Measurements from ENCODE around the gene JMJD1C.

The JMJD1C gene

GRCh38 chr10:63434866-63435854 is 30.6 kb downstream of the JMJD1C start:
- no peak for DNase-seq

DNA sequence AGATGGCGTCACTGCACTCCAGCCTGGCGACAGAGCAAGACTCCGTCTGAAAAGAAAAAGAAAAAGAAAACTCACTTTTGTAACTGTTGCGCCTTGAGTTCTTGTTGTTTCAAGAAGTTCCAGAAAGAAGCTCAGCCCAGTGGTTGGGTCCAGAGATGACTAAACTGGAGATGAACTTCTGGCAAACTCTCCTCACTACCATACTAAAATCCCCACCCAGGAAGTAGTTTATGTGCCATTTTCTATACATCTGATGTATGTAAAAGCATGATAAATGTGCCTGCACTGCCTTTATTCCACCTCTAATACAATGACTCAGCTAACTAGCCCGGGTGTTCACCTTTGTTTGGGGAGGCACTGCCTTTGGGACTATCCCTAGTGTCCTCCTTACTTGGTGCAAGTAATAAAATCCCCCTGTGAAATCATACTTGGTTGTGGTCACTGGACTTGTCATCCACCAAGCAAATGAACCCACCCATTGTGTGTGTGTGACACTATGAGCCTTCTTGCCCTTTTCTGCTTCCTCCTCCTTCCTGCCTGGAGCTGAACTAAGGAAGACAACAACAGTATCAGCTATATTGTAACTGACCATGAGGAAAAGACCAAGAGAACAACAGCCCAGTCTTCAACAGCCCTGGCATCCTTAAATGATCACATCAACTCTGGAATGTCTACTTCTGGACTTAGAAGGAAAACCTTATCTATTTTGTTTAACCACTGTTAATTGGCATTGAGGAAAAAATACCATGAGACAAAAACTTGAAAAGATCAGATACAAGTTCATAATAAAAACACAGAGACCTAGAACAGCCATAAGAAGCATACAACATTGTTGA is 33.6 kb downstream of the JMJD1C start:
- no peak for DNase-seq

DNA sequence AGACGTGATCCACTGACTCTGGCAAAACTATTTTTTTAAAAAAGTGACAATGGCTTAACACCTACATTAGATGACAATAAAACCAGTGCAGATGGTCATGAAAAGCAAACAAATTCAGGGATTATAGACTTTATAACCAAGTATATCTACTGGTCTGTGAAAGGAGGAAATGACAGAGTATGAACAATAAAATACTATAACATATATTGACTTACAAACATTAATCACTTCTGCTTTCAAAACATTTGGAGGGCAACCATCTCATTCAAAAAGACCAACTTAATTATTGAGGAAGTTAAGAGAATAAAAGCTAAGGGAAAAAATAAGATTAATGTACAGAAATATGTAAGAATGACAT is 34.8 kb downstream of the JMJD1C start:
- no peak for DNase-seq

GRCh38 chr10:63430091-63430998 is 35.4 kb downstream of the JMJD1C start:
- no peak for DNase-seq

DNA sequence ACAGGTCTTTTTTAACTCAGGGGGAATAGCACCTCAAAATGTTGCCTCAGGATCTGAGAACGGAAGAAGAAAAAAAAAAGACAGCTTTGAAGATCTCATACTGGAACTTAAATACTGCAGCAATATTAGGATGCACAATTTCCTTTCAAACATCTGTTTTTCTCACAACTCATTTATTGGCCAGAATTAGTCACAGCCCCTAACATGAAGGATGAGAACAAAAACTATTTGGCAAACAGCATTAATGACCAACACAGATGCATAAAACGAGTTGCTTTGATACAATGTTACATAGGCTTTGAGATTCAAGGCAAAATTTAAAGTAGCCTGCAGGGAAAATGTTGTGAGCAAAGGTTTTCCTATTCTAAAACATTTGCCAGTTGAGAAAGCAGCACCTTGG is 36.5 kb downstream of the JMJD1C start:
- DNase-seq: no peak

DNA sequence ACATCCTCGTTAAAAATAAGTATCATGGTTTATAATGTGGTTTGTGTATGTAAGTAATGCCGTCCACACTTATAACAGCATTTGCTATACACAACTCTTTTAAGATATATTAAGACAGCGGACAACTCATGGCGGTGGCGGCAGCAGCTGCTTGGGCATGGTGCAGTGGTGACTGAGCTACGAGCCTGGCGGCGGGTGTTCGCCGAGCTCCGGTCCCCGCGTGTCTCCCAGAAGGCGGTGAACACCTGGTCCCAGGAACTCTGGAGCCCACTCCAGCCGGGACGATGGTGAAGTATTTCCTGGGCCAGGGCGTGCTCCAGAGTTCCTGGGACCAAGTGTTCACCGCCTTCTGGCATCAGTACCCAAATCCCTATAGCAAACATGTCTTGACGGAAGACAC is 38.8 kb downstream of the JMJD1C start:
- no peak for DNase-seq

- no peak for DNase-seq
Measured at GRCh38 chr10:63425512-63425911, 40.3 kb downstream of the JMJD1C start.

DNA sequence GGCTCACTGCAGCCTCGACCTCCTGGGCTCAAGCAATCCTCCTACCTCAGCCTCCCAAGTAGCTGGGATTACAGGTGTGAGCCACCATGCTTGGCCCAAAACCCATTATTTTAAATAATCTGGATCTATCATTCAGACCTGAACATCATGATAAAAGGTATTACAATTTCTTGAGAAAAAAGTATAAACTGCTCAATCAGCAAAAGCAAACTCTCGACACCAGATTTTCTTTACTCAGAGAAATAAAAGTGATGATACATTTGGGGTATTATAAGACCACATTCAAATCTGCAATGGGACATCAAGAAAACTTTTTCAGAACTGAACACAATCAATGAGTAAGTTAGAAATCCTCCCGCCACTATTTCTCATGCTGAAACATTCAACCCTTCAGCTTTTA is 41.2 kb downstream of the JMJD1C start:
- DNase-seq: no peak

DNA sequence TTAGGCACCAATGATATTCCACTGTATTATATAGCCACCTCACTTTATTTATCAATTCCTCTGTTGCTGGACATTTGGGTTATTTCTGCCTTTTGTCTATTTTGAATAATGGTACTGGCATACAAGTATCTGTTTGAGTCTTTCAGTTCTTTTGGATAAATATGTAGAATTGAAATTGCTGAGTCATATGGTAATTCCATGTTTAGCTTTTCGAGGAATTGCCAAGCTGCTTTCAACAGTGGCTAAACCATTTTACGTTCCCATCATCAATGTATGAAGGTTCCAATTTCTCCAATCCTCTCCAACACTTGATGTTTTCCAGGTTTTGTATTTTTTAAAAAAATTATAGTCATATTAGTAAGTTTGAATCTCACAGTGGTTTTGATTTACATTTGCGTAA is 42.3 kb downstream of the JMJD1C start:
- no peak for DNase-seq

DNA sequence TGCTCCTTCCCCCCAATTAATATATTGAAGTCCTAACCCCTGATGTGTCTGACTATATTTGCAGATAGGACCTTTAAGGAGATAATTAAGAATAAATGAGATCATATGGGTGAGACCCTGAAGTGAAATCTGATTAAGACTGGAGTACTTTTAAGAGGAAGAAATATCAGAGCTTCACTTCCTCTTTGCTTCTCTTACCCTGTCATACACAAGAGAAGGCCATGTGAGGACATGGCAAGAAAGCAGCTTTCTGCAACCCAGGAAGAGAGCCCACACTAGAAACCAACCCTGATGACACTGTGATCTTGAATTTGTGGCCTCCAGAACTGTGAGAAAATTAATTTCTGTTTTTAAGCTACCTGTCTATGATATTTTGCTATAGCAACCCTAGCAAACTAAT is 44.2 kb downstream of the JMJD1C start:
- no peak for DNase-seq

- no peak for DNase-seq
Measured at GRCh38 chr10:63416376-63416775, 49.4 kb downstream of the JMJD1C start.

GRCh38 chr10:63415640-63416244 is 50.0 kb downstream of the JMJD1C start:
- no peak for DNase-seq

- no peak for DNase-seq
Measured at GRCh38 chr10:63414481-63415260, 51.1 kb downstream of the JMJD1C start.

- DNase-seq: no peak
Measured at GRCh38 chr10:63413429-63413828, 52.3 kb downstream of the JMJD1C start.

DNA sequence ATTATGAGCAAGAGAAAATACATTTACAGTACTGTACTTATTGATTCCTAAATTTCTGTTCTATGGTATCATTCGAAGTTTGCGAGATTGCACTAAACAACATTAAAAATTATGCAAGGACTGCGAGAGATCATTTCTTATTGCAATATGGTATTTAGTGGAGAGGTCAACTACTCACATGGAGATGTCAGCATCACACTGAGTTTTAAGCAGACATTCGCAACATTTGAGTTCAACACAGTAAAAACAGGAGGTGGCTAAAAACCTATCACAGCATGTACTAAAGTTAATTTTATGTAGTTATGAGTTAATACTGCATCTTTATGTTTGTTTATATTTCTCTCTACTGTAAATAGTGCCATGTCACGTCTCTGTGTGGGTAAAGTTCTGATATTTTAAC is 53.5 kb downstream of the JMJD1C start:
- DNase-seq: no peak

GRCh38 chr10:63410633-63411032 is 55.1 kb downstream of the JMJD1C start:
- no peak for DNase-seq

DNA sequence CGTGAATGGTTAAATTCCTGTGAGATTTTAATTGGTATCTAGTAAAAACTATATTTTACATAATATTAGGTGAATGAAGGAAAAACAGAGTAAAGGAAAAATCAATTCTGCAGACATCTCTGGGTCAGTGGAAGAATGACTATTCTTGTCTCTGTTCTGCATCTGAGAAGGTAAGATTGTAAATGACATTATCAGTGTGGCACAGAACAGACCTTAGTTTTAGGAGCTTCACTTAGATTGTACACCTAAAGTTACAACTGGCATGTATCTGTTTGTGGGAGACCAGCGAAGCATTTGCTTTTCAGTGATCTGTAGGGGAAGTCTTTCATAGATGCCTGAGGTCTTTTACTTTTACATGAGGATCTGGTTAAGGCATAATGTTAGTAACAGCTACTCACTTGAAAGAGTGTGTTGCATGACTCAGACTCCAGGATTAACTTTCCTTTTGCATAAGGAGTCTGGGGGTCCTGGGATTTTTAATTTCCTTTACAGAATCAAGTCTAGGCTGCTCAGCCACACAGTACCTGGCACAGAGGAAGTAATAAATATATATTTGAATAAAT is 56.2 kb downstream of the JMJD1C start:
- DNase-seq: no peak

DNA sequence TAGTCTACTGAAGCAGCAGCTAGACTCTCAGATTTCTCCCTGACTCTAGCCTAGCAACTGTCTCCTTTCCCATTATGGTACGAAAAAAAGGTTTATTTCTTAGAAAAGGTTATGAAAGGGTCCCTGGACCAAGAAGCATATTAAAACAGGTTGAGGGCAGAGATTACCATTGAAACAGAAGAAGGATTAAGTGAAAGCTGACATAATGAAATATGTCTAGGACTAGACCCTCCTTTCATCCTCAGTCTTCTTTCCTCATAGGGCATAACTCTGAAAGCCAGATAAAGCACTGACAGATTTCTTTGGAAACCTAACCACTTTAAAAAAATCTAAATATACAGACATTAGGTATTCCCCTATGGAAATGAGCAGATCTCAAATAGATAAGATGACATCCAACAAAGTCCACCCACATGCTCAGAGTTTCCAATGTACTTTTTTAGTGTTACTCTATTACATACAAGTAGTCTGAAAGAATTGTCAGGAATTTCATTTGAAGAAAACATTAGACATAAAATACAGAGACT is 58.6 kb downstream of the JMJD1C start:
- DNase-seq: no peak

GRCh38 chr10:63396133-63396761 is 69.5 kb downstream of the JMJD1C start:
- DNase-seq: no peak

DNA sequence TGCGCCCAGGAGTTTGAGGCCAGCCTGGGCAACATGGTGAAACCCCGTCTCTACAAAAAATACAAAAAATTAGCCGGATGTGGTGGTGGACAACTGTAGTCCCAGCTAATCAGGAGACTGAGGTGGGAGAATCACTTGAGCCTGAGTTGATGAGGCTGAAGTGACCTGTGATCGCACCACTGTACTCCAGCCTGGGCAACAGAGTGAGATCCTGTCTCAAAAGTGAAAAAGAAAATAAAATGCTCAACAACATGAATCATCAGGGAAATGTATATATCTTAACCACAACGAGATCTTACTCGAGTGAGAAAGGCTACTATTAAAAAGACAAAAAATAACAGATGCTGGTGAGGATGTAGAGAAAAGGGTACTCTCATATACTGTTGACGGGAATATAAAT is 72.7 kb downstream of the JMJD1C start:
- DNase-seq: no peak

DNA sequence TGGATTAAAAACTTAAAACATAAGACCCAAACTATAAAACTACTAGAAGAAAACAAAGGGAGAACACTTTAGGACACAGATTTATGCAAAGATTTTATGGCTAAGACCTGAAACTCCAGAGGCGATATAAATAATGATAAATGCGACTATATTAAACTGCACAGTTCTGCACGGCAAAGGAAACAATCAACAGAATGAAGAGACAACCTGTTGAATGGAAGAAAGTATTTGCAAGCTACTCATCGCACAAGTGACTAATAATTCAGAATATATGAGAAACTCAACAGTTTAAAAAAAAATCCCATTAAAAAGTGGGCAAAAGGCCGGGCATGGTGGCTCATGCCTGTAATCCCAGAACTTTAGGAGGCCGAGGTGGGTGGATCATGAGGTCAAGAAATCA is 73.6 kb downstream of the JMJD1C start:
- DNase-seq: no peak

All from activated CD4-positive, CD25-positive, alpha-beta regulatory T cell treated with anti-CD3 and anti-CD28 coated beads, Interleukin-2, amount 50 U/mL, for 72 hours (primary cell).